ENCODE results near the gene SLC51A.

DNA sequence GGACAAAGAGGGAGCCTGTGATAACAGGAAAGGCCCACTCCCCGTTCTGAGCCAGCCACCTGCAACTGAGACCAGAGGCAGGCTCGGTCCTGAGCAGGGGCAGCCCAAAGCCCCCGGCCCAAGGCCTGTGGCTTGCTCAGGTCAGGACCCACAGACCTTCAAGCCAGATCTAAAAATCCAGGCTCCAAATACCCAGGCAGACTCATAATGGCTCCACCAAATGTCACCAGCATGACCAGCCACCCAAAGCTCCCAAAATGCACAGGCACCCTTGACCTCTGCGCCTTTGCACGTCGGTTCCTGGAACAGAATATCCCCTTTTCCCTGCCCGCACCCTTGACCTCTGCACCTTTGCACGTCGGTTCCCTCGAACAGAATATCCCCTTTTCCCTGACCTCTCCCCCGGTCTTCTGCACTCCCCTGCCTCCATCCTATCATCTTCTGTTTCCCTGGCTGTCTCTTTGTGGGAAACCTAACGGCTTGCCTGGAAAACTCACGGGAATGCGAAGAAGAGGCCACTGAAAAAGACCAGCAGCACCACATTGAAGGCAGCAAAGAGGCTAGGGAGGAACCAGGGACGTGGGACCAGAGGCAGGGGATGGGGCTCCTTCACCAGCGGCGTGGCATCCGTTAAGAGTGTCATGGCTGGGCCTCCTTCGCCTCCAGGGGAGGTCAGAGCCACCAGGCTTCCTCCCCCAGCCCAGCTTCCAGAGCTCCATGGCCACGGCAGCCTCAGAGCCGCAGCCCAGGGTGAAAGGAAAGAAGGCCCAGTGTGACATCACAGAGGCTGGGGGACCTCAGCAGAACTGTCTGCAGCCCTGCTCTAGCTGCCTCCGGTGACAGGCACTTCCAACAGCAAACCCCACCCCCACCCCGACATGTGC, 5.4 kb upstream of the SLC51A start, which contains the start of gene ZDHHC19:
- no peak for TF ChIP-seq KAT7 (CRISPR knock-in tag; IDR thresholded peaks at IDR 0.05; ENCODE audit: borderline replicate concordance)
- TF ChIP-seq, protein P1, sequence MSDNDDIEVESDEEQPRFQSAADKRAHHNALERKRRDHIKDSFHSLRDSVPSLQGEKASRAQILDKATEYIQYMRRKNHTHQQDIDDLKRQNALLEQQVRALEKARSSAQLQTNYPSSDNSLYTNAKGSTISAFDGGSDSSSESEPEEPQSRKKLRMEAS (CRISPR knock-in tag; IDR thresholded peaks at IDR 0.05), result no peak
- TF ChIP-seq IRF2 (CRISPR knock-in tag; IDR thresholded peaks at IDR 0.05; ENCODE audit: borderline replicate concordance, low read depth), result no peak
- TF ChIP-seq, protein P2, sequence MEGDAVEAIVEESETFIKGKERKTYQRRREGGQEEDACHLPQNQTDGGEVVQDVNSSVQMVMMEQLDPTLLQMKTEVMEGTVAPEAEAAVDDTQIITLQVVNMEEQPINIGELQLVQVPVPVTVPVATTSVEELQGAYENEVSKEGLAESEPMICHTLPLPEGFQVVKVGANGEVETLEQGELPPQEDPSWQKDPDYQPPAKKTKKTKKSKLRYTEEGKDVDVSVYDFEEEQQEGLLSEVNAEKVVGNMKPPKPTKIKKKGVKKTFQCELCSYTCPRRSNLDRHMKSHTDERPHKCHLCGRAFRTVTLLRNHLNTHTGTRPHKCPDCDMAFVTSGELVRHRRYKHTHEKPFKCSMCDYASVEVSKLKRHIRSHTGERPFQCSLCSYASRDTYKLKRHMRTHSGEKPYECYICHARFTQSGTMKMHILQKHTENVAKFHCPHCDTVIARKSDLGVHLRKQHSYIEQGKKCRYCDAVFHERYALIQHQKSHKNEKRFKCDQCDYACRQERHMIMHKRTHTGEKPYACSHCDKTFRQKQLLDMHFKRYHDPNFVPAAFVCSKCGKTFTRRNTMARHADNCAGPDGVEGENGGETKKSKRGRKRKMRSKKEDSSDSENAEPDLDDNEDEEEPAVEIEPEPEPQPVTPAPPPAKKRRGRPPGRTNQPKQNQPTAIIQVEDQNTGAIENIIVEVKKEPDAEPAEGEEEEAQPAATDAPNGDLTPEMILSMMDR (IDR thresholded peaks at IDR 0.05), result no peak
- TF ChIP-seq, protein P3, sequence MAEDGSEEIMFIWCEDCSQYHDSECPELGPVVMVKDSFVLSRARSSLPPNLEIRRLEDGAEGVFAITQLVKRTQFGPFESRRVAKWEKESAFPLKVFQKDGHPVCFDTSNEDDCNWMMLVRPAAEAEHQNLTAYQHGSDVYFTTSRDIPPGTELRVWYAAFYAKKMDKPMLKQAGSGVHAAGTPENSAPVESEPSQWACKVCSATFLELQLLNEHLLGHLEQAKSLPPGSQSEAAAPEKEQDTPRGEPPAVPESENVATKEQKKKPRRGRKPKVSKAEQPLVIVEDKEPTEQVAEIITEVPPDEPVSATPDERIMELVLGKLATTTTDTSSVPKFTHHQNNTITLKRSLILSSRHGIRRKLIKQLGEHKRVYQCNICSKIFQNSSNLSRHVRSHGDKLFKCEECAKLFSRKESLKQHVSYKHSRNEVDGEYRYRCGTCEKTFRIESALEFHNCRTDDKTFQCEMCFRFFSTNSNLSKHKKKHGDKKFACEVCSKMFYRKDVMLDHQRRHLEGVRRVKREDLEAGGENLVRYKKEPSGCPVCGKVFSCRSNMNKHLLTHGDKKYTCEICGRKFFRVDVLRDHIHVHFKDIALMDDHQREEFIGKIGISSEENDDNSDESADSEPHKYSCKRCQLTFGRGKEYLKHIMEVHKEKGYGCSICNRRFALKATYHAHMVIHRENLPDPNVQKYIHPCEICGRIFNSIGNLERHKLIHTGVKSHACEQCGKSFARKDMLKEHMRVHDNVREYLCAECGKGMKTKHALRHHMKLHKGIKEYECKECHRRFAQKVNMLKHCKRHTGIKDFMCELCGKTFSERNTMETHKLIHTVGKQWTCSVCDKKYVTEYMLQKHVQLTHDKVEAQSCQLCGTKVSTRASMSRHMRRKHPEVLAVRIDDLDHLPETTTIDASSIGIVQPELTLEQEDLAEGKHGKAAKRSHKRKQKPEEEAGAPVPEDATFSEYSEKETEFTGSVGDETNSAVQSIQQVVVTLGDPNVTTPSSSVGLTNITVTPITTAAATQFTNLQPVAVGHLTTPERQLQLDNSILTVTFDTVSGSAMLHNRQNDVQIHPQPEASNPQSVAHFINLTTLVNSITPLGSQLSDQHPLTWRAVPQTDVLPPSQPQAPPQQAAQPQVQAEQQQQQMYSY (CRISPR knock-in tag; IDR thresholded peaks at IDR 0.05), result no peak
- TF ChIP-seq, protein P4, sequence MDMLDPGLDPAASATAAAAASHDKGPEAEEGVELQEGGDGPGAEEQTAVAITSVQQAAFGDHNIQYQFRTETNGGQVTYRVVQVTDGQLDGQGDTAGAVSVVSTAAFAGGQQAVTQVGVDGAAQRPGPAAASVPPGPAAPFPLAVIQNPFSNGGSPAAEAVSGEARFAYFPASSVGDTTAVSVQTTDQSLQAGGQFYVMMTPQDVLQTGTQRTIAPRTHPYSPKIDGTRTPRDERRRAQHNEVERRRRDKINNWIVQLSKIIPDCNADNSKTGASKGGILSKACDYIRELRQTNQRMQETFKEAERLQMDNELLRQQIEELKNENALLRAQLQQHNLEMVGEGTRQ (CRISPR knock-in tag; IDR thresholded peaks at IDR 0.05), result no peak
- no peak for TF ChIP-seq ZNF121 (CRISPR knock-in tag; IDR thresholded peaks at IDR 0.05)
- TF ChIP-seq JAZF1 (CRISPR knock-in tag; IDR thresholded peaks at IDR 0.05), result no peak
